Measurements from ENCODE around the gene GRHL1.
A peak's percentile ranks its signal among the peaks of the same experiment; 100 is the strongest.
"Not testable (repeated sequence)": the region's sequence is repeated elsewhere in the genome, so short reads cannot be mapped to it uniquely, and the experiment has no call there.

The GRHL1 gene

DNA sequence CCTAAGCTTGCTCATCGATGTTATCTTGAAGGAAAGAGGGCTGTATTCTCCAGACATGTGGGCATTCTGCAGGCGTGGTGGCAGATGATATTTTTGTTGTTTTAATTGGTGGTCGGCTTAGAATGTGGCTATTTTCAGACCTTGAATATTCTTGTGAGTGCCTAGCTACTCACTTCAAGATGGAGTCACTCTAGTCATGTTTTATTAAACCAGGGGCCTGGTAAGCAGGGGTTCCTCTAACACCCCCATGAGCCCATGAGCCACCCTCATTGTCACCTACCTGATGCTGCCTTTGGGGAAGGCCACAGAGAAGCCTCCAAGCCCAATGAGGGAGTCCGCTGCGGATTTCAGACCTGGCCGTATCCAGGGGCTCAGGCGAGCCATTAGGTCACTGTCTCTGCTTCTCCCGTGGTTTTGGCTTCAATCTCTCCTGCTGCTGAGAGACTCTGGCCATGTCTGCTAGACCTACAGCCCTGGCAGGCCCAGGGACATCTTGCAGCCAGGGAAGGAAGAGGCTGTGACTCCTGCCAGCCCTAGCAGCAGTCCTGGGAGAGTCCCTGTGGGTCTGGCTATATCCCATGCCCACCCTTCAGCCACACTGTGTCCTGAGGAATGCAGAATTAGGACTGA lies 75.6 kb downstream of the GRHL1 start:
- DNase-seq (ENCODE audit: low read depth) = no peak

DNA sequence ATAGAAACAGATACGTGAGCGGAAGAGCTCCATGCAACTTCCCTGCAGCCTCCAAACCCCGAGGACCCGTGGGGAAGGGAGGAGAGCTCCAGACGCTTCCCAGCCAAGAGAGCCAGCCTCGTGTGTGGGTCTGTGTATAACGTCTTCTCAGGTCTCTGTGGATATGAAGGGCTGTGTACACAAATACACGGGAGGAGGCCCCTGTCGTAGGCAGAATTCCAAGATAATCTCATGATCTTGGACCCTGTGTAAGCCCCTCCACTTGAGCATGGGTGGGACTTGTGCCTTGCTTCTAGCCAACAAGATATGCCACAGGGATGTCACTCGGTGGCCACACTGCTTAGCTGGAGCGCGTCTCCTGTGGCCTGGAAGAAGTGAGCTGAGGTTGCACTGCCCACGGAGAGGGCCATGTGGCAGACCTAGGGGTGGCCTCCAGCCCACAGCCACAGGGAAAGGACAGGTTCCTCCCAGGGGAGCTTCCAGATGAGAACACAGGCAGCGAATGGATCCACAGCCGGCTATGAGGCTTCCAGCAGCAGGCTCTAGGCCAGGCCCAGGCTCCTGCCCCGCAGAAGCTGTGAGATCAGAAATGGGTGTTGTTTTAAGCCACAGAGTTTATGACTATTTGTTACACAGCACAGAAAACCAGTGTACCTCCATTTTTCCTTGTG lies 76.3 kb downstream of the GRHL1 start:
- no peak for DNase-seq (ENCODE audit: low read depth)

DNA sequence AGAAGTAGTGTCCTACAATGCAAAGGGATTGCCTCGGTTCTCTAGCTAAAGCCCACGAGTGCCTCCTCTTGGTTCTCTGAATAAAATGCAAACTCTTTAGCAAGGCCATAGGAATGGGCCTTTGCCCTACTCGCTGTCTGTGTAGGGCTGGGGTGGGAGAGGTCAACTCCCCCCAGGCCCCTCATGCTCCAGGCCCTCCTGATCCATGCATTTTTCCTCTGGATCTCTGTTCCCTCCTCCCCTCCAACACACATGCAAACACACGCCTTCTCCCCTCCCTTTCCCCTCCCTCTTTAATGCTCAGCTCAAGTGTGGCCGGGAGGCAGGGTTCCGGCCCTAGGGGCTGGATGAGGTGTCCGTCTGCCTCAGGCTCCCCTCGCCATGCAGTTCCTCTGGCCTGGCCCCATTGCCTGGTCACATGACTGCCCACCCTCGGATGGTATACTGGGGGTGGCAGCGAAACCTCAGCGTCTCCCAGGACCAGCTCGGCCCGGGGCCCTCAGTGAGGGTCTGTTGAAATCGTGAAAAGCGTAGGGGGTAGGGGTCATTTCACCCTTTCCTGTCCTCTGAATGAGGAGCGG lies 77.0 kb downstream of the GRHL1 start:
- no peak for DNase-seq (ENCODE audit: low read depth)

DNA sequence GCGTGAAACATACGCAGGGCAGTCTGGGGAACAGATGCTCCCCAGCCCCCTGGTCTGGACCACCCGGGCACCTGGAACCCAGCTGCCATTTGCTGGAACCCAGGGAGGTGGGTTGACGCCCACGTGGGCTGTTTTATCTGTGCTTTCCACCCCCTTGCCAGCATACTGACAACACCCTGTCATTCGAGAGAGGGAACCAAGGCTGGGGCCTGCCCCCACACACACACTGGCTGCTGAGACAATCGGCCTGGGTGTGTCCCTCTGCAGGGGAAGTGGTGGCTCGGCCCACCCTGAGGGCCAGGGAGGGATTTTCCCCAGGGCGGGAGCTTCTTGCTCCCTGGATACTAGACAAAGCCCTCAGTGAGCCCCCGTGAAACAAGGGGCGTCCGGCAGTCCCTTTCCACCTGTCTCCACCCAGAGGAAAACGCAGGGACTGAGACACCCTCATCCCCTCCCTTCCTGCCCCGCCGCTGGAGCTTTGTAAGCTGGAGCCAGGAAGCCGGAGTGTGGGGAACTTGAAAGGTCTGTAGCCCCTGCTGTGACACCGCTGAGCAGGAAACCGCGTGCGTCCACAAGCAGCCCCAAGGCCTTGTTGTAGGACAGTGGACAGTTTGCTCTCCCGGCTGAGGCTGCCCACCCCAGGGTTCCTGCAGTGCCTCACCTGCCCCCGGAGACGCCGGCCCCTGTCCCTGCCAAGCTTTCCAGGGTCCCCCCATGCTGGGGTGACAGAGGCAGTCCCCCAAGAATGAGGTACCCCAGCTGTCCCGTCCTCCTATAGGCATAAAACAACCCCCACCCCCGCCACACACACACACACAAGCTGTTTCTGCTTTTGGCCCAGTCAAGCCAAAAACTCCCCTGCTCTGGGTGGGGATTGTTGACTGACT lies 77.7 kb downstream of the GRHL1 start:
- peak; percentile 33 for DNase-seq (ENCODE audit: low read depth)

DNA sequence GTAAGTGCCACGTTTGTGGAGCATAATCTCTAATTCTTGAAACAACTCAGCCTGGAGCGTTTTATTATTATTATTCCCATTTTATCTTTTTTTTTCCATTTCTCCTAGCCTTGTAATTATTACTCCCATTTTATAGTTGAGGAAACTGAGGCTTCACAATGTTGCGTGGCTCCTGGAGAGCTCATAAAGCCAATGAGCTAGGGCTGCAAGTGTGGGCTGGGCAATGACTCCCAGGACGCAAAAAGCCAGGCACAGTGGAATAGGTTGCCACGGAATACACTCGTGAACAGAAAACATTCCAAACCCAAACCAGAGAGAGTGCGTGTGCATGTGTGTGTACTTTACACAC lies 78.4 kb downstream of the GRHL1 start:
- DNase-seq (ENCODE audit: low read depth) = no peak

DNA sequence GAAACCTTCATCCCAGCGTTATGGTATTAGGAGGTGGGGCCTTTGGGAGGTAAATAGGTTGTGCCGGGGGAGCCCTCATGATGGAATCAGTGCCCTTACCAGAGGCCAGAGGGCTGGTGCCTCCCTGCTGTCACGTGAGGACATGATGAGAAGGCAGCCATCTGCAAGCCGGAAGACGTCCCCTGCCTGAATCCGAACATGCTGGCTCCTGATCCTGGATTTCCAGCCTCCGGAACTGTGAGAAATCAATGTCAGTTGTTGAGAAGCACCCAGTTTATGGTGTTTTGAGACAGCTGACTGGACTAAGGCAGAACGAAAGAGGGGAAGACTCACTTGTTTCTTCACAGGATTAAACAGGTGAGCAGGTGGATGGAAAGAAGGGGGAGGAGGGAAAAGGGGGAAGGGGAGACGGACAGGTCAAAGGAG lies 78.8 kb downstream of the GRHL1 start:
- DNase-seq (ENCODE audit: low read depth) = no peak

DNA sequence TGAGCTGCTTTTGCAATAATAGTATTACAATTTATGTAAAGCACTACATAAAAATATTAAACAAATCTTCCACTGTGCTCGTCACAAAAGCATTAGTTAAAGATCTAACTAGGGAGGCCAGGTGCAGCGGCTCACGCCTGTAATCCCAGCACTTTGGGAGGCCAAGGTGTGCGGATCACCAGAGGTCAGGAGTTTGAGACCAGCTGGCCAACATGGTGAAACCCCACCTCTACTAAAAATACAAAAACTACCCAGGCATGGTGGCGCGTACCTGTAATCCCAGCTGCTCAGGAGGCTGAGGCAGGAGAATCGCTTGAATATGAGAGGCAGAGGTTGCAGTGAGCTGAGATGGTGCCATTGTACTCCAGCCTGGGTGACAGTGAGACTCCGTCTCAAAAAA lies 79.3 kb downstream of the GRHL1 start:
- not testable (repeated sequence) for DNase-seq (ENCODE audit: low read depth)

DNA sequence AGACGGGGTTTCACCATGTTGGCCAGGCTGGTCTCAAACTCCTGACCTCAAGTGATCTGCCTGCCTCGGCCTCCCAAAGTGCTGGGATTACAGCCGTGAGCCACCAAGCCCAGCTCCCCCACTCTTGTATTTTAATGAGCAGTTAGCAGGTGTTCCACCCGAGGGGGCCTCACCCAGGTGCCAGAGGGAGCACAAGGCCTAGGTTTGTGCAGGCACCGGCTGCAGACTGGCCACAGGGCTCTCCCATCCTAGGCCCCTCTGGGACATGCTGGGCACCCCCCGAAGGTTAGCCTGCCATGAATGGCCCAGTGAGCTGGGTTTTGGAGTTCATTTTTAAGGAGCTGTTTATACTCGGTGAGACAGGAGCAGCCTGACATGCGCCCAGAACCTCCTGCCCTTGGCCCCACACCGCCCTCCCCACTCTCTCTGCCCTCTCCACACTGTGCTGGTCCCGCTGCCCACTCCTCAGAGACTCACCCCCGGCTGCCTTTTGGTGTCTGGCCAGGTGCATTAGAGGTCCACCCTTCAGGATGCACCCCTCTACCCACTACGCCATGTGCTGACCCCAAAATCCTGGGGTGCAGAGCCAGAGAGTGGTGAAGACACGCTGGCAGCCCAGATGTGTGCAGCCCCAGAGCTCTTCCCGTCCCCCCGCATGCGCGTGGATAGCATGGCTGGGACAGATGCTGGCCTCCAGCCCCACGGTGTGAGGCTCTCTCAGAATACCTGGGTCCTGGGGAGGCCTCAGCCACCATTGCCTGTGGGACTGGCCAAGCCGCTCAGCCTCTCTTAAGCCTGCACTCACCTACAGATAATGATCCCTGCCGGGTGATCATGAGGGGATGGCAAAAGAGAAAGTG lies 80.6 kb downstream of the GRHL1 start:
- no peak for DNase-seq (ENCODE audit: low read depth)

DNA sequence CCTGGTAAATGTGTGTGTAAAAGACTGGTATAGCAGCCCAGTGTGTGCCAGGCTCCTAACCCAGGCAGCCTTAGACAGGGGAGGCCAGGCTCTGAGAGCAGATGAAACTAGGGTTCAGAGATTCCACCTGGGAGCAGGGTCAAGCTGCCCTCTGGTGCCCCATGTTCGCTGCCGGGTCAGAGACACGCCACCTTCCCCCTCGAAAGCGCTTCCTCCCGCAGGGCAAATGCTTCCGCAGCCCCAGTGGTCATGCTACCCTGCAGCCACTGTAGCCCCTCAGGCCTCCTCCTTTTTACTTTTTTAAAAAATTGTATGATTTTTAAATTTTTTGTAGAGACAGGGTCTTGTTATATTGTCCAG lies 81.2 kb downstream of the GRHL1 start:
- no peak for DNase-seq (ENCODE audit: low read depth)

DNA sequence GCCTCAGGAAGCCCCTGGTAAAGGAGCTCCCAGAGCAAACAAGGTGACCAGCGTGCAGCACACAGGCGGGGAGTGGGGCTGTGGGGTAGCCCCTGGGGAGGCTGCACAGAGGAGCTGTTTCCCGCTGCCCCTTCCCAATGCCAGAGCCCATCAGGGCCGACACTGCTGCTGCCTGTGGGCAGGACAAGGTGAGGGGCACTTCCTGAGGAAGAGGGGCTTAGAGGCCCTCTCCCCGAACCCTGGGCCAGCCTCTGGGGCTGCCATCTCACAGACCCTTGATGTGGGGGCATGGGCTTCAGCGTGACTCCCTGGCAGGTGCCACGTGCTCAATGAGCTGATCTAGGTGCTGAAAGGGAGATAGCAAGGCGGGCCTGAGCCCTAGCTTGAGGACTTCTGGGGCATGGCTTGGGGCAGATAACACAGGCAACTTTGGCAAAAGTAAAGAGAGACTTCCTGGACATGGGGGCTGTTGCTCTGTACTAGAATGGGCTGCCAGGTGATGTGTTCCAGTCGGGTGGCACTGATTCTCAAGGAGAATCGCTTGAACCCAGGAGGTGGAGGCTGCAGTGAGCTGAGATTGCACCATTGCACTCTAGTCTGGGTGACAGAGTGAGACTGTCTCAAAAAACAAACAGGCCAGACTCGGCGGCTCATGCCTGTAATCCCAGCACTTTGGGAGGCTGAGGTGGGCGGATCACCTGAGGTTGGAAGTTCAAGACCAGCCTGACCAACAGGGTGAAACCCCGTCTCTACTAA lies 81.9 kb downstream of the GRHL1 start:
- DNase-seq (ENCODE audit: low read depth) = no peak

DNA sequence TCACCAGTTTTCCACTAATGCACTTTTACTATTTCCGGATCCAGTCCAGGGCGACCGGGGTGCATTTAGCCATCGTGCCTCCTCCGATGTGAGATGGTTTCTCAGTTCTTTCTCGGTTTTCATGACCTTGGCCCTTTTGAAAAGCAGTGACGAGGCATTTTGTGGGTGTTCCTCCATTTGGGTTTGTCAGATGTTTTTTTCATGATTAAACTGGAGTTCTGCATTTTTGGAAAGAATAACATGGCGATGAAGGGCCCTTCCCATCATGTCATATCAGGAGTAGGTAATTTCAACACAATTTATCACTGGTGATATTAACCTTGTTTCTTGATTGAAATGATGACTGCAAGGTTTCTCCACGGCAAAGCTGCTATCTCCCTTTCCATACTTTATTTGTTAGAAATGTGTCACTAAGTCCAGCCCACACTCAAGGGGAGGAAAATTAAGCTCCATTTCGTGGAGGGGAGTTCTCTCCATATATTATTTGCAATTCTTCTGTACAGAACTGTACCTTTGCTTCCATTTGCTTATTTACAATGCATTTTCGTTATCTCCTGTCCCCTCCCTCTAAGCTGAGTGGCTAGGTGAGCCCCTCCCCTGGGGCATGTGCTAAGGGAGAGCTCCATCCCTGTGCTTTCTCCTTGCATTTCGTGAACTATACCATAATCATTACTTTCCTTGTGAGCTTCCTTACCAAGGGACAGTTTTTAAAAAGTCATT lies 83.0 kb downstream of the GRHL1 start:
- no peak for DNase-seq (ENCODE audit: low read depth)

DNA sequence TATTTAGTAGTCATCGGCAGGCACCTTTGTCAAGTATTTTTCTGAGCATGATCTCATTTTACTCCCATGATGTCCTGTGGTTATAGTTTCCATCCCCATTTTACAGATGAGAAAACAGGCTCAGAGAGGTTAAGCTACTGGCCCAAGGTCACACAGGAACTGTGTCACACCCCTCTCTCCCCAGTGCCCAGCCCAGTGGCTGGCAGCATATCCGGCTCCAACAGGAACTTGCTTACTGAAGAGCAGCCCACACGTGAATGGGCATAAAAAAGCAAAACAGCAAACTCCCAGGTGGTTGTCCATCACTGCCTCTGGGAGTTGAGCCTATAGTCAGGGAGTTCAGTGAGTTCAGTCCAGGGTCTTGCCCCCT lies 83.5 kb downstream of the GRHL1 start:
- DNase-seq (ENCODE audit: low read depth) = no peak

DNA sequence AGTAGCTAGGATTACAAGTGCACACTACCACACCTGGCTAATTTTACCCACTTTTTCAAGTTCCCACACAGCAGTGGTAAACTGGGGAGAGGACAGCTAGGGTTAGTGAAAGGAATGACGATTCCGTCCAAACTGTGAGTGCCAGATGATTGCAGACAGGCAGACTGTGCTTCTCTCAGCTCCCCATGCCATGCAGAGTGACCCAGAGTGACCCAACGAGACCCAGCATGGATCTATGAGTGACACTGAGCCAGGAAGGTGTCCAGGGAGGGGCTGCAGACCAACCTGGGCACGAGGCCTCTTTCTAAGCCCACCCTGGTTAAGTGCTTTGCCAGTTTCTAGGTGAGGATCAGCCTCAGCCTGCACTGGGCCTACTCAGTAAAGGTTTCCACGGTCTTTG lies 84.1 kb downstream of the GRHL1 start:
- DNase-seq (ENCODE audit: low read depth) = no peak

DNA sequence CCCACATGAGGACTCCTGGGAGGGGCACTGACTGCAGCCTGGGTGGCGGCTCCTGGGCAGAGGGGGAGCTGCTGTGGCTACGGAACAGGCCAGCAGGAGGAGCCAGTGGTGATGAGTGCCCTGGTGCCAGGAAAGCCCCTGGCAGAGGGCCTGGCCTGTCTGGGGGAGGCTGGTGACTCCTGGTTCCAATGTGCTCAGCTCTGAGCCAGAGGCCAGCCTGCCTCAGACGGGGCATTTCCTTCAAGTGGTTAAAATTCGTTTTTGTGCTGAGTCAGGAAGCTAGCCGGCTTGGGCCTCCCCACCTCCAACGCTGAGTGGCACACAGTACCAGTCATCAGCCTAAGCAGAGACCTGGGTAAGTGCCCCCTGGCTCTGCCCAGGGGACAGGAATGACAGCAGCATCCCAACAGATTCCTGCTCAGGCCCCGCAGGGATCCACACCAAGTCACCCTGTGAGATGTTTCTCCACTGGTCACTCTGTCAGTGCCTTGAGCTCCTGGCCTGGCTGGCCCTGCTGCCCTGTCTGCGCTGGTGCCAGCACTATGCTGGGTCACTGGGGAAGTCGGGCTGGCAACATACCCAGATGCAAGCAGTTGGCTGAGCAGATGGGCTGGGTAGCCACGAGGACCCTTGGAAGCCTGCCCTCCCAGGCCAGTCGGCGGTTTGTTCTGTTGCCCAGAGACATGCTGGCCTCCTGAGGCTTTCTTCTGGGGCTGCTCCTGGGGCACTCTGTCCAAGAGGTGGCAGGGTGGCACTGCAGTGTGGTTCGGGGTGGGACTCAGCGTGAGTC lies 84.8 kb downstream of the GRHL1 start:
- peak; percentile 25 for DNase-seq (ENCODE audit: low read depth)

DNA sequence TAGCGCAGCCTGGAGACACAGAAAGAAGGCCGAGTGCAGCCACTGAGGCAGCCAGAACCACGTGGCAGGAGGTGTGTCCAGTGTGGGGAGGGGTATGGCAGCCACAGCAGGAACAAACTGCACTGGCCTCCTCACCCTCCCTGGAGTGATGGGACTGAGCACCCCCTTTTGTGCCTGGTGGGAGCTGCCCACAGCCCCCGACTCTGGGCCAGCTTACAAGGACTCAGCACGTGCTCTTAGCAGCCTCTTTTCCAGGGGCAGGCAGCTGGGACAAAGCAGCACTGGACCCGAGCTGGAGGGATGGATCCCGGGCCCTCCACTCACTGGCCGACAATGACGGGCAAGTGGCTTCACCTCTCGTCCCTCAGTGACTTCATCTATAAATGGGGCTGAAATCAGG lies 86.6 kb downstream of the GRHL1 start:
- DNase-seq (ENCODE audit: low read depth) = no peak

DNA sequence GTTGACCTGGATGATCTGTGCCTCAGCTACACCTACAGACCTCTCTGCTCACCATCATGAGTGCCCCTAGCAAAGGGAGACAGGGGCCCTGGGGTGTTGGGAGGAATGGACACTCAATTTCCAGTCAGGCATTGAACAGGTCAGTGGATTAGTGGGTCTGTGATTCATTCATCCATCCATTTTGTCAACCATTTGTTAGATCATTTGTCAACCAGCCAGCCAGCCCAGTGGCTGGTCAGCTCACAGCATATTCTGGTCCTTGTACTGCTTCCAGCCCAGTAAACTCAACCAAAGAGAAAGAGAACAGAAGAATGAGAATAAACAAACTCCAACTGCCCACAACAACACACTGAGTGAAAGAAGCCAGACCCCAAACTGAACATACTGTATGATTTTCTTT lies 87.2 kb downstream of the GRHL1 start:
- no peak for DNase-seq (ENCODE audit: low read depth)

DNA sequence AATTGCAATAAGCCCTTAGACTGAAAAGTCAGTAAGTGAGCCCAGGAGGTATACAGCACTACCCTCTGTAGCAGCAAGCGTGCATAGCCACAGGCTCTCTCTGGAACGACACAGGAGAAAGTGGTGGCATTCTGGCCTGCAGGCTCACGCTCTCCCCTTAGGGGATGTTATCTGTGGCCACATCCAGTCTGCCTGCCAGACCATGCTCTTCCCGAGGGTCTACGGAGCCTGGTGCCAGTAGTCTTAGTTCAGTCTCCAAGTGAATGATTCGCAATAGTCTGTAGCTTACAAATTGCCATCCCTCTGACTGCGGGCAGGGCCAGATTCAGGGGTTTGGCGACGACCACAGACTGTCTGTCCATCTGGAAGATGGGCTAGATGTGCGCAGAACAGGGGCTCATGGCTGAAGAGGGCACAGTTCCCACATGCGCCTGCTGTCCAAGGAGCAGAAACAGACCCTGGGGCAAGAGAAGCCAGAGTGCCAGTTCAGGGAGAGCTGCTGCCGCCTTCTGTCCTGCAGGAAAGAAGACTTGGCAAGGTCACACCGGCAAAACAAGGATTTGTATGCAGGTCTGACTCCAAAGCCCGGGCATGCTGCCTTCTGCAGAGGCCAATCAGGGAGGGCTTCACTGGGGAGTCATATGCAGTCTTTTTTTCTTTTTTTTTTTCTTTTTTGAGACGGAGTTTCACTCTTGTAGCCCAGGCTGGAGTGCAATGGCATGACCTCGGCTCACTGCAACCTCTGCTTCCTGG lies 88.3 kb downstream of the GRHL1 start:
- no peak for DNase-seq (ENCODE audit: low read depth)

DNA sequence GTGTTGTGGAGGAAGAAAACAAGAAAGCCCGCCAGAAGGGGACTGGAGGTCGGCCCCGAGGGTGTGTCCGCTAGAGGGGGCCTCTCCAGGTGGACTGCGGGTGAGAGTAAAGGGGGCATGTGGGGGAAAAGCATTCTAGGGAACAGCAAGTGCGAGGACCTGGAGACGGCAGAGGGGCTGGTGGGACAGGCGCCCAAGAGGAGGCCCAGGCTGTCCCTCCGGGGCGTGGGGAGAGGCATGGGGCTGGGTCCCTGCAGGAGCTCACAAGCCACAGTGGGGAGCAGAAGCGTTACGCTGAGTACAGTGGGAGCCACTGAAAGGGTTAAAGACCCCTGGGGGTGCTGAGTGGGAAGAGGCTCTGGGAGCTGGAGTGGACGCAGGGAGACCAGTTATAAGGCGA lies 90.2 kb downstream of the GRHL1 start:
- DNase-seq (ENCODE audit: low read depth) = no peak
